ENCODE data around the gene SOCS3.

GRCh38 chr17:78359321-78359996 lies 418 bp downstream of the SOCS3 start:
- TF ChIP-seq CTCF (IDR thresholded peaks at IDR 0.05) (peak in 1 of 6 experiments; percentile 30), EP300 (IDR thresholded peaks at IDR 0.05) (peak in 2 of 4 donors; percentile 31 to 77), POLR2A (IDR thresholded peaks at IDR 0.05) (no peak), POLR2AphosphoS5 (IDR thresholded peaks at IDR 0.05) (no peak)
